HepG2 (cell line): Measurements from ENCODE around the gene ASPRV1. TPM values are rescaled to one million over a fixed set of nuclear protein-coding genes. Genes with fewer than 3 reads are reported as not detected.
A peak's percentile ranks its signal among the peaks of the same experiment; 100 is the strongest.

Source experiments
- ATRX ChIP-seq: sonication (generic); formaldehyde crosslinking; IDR thresholded peaks from 2 replicates; pipeline ENCODE4 v1.4.0; 2020; ENCODE audit warnings: missing genetic modification reagents, borderline replicate concordance
- CEBPB ChIP-seq: IDR thresholded peaks from 2 replicates; pipeline ENCODE4 v1.6.1; 2011; ENCODE audit warnings: low read depth, low read length, improper control_type of control experiment, borderline replicate concordance
- E2F1 ChIP-seq: sonication (generic); formaldehyde crosslinking; IDR thresholded peaks from 2 replicates; pipeline ENCODE4 v1.5.0; 2020; ENCODE audit warnings: missing genetic modification reagents
- GRHL1 ChIP-seq: sonication (generic); formaldehyde crosslinking; conservative IDR thresholded peaks from 2 replicates; pipeline ENCODE4 v1.8.0; 2022; ENCODE audit warnings: missing genetic modification reagents
- JUND ChIP-seq: sonication (generic); formaldehyde crosslinking; IDR thresholded peaks from 2 replicates; pipeline ENCODE4 v1.8.0; 2022; ENCODE audit warnings: mild to moderate bottlenecking, missing genetic modification reagents
- MXD3 ChIP-seq: IDR thresholded peaks from 2 replicates; pipeline ENCODE4 v1.6.1; 2016; ENCODE audit warnings: mild to moderate bottlenecking, missing biosample characterization, missing genetic modification reagents
- NCOA5 ChIP-seq: sonication (generic); formaldehyde crosslinking; IDR thresholded peaks from 2 replicates; pipeline ENCODE4 v1.4.0; 2020; ENCODE audit warnings: missing genetic modification reagents
- NFE2 ChIP-seq: sonication (generic); formaldehyde crosslinking; IDR thresholded peaks from 2 replicates; pipeline ENCODE4 v1.4.0; 2020; ENCODE audit warnings: missing genetic modification reagents
- PAF1 ChIP-seq: IDR thresholded peaks from 2 replicates; pipeline ENCODE4 v1.6.1; 2016; ENCODE audit warnings: missing genetic modification reagents, missing compliant biosample characterization
- TP53 ChIP-seq: sonication (generic); formaldehyde crosslinking; conservative IDR thresholded peaks from 2 replicates; pipeline ENCODE4 v1.4.0; 2020; ENCODE audit warnings: missing genetic modification reagents
- YY1 ChIP-seq: IDR thresholded peaks from 2 replicates; pipeline ENCODE4 v1.6.1; 2011; ENCODE audit warnings: low read length, low read depth, moderate library complexity, mild to moderate bottlenecking; ENCODE audit not compliant: insufficient read depth, insufficient replicate concordance
- ZC3H13 ChIP-seq: sonication (generic); formaldehyde crosslinking; IDR thresholded peaks from 2 replicates; pipeline ENCODE4 v1.8.1; 2023; ENCODE audit warnings: mild to moderate bottlenecking, missing genetic modification reagents, moderate library complexity
- ZNF136 ChIP-seq: sonication (generic); formaldehyde crosslinking; IDR thresholded peaks from 2 replicates; pipeline ENCODE4 v1.8.1; 2022; ENCODE audit warnings: low read depth, mild to moderate bottlenecking, moderate library complexity, missing genetic modification reagents
- ZNF3 ChIP-seq: IDR thresholded peaks from 2 replicates; pipeline ENCODE4 v1.7.0; 2017; ENCODE audit warnings: inconsistent platforms
- ZNF44 ChIP-seq: sonication (generic); formaldehyde crosslinking; IDR thresholded peaks from 2 replicates; pipeline ENCODE4 v1.5.1; 2020; ENCODE audit warnings: mild to moderate bottlenecking, missing genetic modification reagents
- ZNF672 ChIP-seq: sonication (generic); formaldehyde crosslinking; IDR thresholded peaks from 2 replicates; pipeline ENCODE4 v1.8.1; 2022; ENCODE audit warnings: missing genetic modification reagents
- ZNF724P ChIP-seq: sonication (generic); formaldehyde crosslinking; IDR thresholded peaks from 2 replicates; pipeline ENCODE4 v1.8.0; 2022; ENCODE audit warnings: missing genetic modification reagents, borderline replicate concordance
- ZNF773 ChIP-seq: sonication (generic); formaldehyde crosslinking; IDR thresholded peaks from 2 replicates; pipeline ENCODE4 v1.4.0; 2020; ENCODE audit warnings: missing genetic modification reagents, borderline replicate concordance
- ZSCAN9 ChIP-seq: IDR thresholded peaks from 2 replicates; pipeline ENCODE4 v1.6.1; 2016; ENCODE audit warnings: borderline replicate concordance
- polyA plus RNA-seq, 8 experiments: library from polyadenylated mRNA; depleted of rRNA in 3 of 8; stranded (reverse) in 7 of 8; unstranded in 1 of 8; fragments of >200 nt; fragmentation: Illumina TruSeq in 4 of 8; extraction: Trizol in 4 of 8; gene quantifications; 2 replicates each; pipeline versions ENCODE4 v1.2.1 to v1.2.3, GENCODE V29; 2011 to 2016; ENCODE audit warnings: low read depth in 4 of 8, missing spikeins in 1 of 8, mixed read lengths in 1 of 8; ENCODE audit not compliant: insufficient read depth in 1 of 8
- total RNA-seq, 5 experiments: library from RNA; depleted of rRNA; stranded (reverse); fragments of >200 nt; fragmentation: Illumina TruSeq; extraction: Trizol; gene quantifications; 2 replicates each; pipeline ENCODE4 v1.2.3, GENCODE V29; 2016; ENCODE audit warnings: low read depth in 1 of 5
- TF ChIP-seq, protein P1 (sequence below): sonication (generic); formaldehyde crosslinking; IDR thresholded peaks from 2 replicates; pipeline ENCODE4 v1.4.0; 2020; ENCODE audit warnings: mild to moderate bottlenecking, missing genetic modification reagents
- TF ChIP-seq, protein P2 (sequence below): sonication (generic); formaldehyde crosslinking; IDR thresholded peaks from 2 replicates; pipeline ENCODE4 v1.8.1; 2023; ENCODE audit warnings: mild to moderate bottlenecking, missing genetic modification reagents

ASPRV1 gene
- total and polyA plus RNA-seq, 2 of the 13 experiments (the other 11 are each of a cell fraction or from before 2014, with no cell fraction given): 0.40 to 0.48 TPM

DNA sequence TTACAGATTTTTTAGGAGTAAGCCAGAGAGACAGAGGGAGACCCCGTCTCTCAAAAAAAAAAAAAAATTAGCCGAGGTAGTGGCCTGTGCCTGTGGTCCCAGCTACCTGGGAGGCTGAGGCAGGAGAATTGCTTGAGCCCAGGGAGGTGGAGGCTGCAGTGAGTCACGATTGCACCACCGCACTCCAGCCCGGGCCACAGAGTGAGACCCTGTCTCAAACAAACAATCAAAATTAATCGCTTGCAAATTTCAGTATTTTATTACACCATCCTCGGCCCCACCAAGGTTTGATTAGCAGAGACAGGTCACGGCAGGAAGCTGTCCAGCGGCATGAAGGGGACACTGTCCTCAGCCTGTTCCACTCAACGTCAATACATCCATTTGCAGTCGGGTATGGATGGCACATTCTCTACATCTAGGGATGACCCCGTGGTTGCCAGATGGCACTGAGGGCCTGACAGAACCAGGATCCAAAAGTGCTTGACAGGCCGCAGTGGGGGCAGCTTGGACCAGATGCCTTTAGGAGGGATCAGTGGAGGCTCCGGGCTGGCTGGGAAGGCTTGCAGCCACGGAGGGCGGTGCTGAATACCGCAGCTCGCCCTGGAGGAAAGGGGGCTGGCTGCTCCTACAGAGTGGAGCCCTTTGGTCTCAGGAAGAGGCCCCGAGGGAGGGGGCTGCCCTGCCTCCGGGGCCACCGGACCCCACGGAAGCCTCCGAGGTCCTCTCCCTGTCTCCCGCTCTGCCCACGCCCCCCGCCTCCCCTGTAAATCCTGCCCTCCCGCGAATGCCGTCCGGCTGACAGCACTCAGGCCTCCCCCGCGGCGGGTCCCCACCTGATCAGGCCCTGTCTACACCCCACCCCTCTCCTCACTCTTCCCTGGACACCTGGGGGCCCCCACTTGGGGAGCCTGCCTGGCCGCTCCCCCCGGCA, 13.1 kb downstream of the ASPRV1 start (continued):
- TF ChIP-seq PAF1 (CRISPR knock-in tag): no peak
- TF ChIP-seq JUND (CRISPR knock-in tag): no peak
- no peak for TF ChIP-seq E2F1 (CRISPR knock-in tag)
- no peak for TF ChIP-seq TP53 (CRISPR knock-in tag)
- TF ChIP-seq YY1: no peak
- TF ChIP-seq NCOA5 (CRISPR knock-in tag): no peak
- TF ChIP-seq CEBPB: peak; percentile 68; the same call in 1 of the 2 replicates
- no peak for TF ChIP-seq ZSCAN9 (CRISPR knock-in tag)
- no peak for TF ChIP-seq ZNF672 (CRISPR knock-in tag)
- no peak for TF ChIP-seq ZNF773 (CRISPR knock-in tag)
- TF ChIP-seq, protein P1, sequence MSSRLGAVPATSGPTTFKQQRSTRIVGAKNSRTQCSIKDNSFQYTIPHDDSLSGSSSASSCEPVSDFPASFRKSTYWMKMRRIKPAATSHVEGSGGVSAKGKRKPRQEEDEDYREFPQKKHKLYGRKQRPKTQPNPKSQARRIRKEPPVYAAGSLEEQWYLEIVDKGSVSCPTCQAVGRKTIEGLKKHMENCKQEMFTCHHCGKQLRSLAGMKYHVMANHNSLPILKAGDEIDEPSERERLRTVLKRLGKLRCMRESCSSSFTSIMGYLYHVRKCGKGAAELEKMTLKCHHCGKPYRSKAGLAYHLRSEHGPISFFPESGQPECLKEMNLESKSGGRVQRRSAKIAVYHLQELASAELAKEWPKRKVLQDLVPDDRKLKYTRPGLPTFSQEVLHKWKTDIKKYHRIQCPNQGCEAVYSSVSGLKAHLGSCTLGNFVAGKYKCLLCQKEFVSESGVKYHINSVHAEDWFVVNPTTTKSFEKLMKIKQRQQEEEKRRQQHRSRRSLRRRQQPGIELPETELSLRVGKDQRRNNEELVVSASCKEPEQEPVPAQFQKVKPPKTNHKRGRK: peak; percentile 63; the same call in 1 of the 2 replicates
- TF ChIP-seq, protein P2, sequence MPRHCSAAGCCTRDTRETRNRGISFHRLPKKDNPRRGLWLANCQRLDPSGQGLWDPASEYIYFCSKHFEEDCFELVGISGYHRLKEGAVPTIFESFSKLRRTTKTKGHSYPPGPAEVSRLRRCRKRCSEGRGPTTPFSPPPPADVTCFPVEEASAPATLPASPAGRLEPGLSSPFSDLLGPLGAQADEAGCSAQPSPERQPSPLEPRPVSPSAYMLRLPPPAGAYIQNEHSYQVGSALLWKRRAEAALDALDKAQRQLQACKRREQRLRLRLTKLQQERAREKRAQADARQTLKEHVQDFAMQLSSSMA (CRISPR knock-in tag): no peak
- TF ChIP-seq ZNF724P (CRISPR knock-in tag): no peak
- no peak for TF ChIP-seq ZNF44 (CRISPR knock-in tag)
- TF ChIP-seq ATRX (CRISPR knock-in tag): no peak
- TF ChIP-seq ZNF136 (CRISPR knock-in tag): no peak
- TF ChIP-seq NFE2: no peak
- TF ChIP-seq GRHL1 (CRISPR knock-in tag): no peak
- TF ChIP-seq ZNF3 (CRISPR knock-in tag): no peak
- no peak for TF ChIP-seq ZC3H13 (CRISPR knock-in tag)
- TF ChIP-seq MXD3 (CRISPR knock-in tag): no peak
